Vagina (tissue), 2 donors: Measurements from ENCODE around the gene GNRHR. TPM values are rescaled to one million over a fixed set of nuclear protein-coding genes. Genes with fewer than 3 reads are reported as not detected.

ENCODE experiments used
- DNase-seq, 2 donors: peaks; one replicate each; pipeline ENCODE4 v3.0.0-alpha.2; 2017; ENCODE audit errors: extremely low spot score in 2 of 2
- H3K27ac ChIP-seq: fragments of 200-600 bp; sonication (generic); one replicate; pipeline ENCODE4 v1.5.1; 2019
- H3K27me3 ChIP-seq: fragments of 200-600 bp; sonication (generic); one replicate; pipeline ENCODE4 v1.5.1; 2019
- H3K36me3 ChIP-seq, 2 donors: fragments of 200-600 bp; sonication (generic); one replicate each; pipeline ENCODE4 v1.5.1; 2017 to 2019
- H3K4me1 ChIP-seq: fragments of 200-600 bp; sonication (generic); one replicate; pipeline ENCODE4 v1.5.1; 2019
- H3K4me3 ChIP-seq, 2 donors: fragments of 200-600 bp; sonication (generic); 1 replicate in 1 of 2; 2 replicates in 1 of 2; pipeline ENCODE4 v1.5.1; 2016 to 2019
- H3K9me3 ChIP-seq: fragments of 200-600 bp; sonication (generic); one replicate; pipeline ENCODE4 v1.5.1; 2019
- CTCF ChIP-seq, 3 experiments: fragments of 450-650 bp in 2 of 3; fragments of 200-600 bp in 1 of 3; sonication (generic) in 1 of 3; IDR thresholded peaks; one replicate each; pipeline ENCODE4 v1.5.1; 2017 to 2019; ENCODE audit warnings: antibody characterized with exemption in 3 of 3, mild to moderate bottlenecking in 2 of 3, moderate library complexity in 2 of 3
- POLR2A ChIP-seq, 2 donors: fragments of 450-650 bp; IDR thresholded peaks; one replicate each; pipeline ENCODE4 v1.6.1; 2017; ENCODE audit warnings: antibody characterized with exemption in 2 of 2, mild to moderate bottlenecking in 2 of 2, moderate library complexity in 2 of 2
- POLR2AphosphoS5 ChIP-seq, 2 donors: sonication (generic); formaldehyde crosslinking; IDR thresholded peaks; one replicate each; pipeline ENCODE4 v1.9.0; 2017; ENCODE audit warnings: antibody characterized with exemption in 2 of 2, mild to moderate bottlenecking in 2 of 2, low read depth in 1 of 2; ENCODE audit not compliant: insufficient read depth in 1 of 2
- intact Hi-C: fragments of 100-400 bp; cut with DNase I; formaldehyde crosslinking; loops from one replicate; pipeline ENCODE4 v1.15.1; 2023
- small RNA-seq: library from RNA; depleted of rRNA; stranded (forward); fragments of <200 nt; gene quantifications from one replicate; pipeline ENCODE3, GENCODE V24; 2016
- total RNA-seq: library from RNA; depleted of rRNA; stranded (reverse); fragments of >200 nt; gene quantifications from one replicate; pipeline ENCODE4 v1.2.3, GENCODE V29; 2016

The GNRHR gene
- total RNA-seq, 1 donor from 2014 or later, result not detected

DNA sequence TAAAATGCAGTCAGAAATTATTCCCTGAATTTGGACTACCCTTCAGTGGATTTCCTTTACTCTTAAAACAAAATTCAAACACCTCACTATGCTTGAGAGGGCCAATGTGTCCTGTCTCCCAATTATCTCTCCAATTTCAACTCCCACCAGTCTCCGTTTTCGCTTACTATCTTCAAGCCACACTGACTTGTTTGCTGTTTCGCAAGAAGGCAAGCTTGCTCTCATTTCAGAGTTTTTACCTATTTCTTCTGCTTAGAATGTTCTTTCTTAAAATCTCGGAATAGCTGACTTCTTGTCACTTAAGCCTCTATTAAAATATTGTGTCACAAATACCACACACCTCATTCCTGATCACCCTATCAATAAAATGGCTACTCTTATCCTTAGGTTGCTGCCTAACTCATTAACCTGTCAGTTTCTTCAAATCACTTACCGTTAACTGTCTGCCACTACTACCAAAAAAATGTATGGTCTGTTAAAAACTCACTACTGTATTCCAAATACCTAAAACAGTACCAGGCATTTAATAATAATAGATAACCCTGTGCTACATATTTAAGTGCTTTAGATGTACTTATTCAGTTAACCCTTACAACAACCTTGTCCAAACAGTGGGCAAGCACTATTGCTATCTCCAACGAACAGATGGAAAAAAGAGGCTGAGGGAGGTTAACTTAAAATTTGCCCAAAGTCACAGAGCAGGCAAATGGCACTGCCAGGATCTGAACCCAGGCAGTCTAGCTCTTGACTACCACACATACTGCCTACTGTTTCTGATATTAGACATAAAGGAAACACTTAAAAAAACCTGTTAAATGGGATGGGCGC, 56.1 kb downstream of the GNRHR start:
- TF ChIP-seq POLR2AphosphoS5 (IDR thresholded peaks at IDR 0.05; ENCODE audit: insufficient read depth in 1 of 2, low read depth in 1 of 2) (no peak), POLR2A (IDR thresholded peaks at IDR 0.05) (no peak)
- Histone ChIP-seq H3K36me3 (peaks cover 0 to 4% of the 10 kb centered on the region in 2 donors), H3K4me1 (peaks cover 24% of the 10 kb centered on the region), H3K4me3 (no peak overlapping the region), H3K27me3 (no peaks in the 10 kb centered on the region), H3K27ac (no peak overlapping the region), H3K9me3 (no peaks in the 10 kb centered on the region)
- intact Hi-C loops, result no loop called here
- no peak for DNase-seq

DNA sequence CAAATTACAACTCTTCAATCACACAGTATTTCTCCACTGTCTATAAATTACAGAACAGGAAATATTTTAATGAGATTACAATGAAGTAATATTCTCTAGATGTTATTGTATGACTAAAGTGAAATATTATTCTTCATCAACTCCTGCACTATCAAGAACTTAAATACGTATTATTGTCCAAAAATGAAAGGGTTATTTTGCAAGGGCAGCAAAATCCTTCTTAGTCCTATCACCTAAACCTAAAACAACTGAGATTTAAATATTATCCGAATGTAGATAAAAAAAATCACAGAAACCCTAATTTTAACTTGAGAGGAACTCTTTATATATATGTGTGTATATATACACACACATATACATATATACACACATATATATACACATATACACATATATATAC, 58.1 kb downstream of the GNRHR start:
- Histone ChIP-seq H3K36me3 (peaks cover 0 to 14% of the 10 kb centered on the region in 2 donors), H3K4me1 (peaks cover 15% of the 10 kb centered on the region), H3K9me3 (no peaks in the 10 kb centered on the region), H3K27ac (no peak overlapping the region), H3K4me3 (no peak overlapping the region), H3K27me3 (no peaks in the 10 kb centered on the region)
- TF ChIP-seq CTCF (IDR thresholded peaks at IDR 0.05) (no peak), POLR2A (IDR thresholded peaks at IDR 0.05) (no peak), POLR2AphosphoS5 (IDR thresholded peaks at IDR 0.05; ENCODE audit: insufficient read depth in 1 of 2, low read depth in 1 of 2) (no peak)
- DNase-seq, result no peak
- intact Hi-C loops, result no loop called here

DNA sequence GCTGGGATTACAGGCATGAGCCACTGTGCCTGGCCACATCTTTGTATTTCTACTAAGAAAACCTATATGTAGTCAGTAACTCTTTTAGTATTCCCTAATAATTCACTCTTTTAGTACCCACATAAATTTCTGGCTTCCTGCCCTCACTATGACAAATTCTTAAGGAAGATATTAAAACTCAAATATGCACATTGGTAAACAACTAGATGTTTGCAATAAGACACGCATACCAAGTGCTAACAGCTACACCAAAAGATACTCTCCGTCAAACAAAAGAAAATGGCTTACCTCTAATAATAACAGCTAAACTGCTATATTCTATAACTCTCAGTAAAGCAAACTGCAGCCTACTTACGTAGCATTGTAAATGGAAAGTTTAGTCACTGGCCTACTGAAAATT, 59.5 kb downstream of the GNRHR start:
- DNase-seq, result no peak
- intact Hi-C loops, result no loop called here
- TF ChIP-seq CTCF (IDR thresholded peaks at IDR 0.05) (no peak), POLR2AphosphoS5 (IDR thresholded peaks at IDR 0.05; ENCODE audit: insufficient read depth in 1 of 2, low read depth in 1 of 2) (no peak), POLR2A (IDR thresholded peaks at IDR 0.05) (no peak)
- no peak overlapping the region for H3K4me3 ChIP-seq
- peaks cover 0 to 14% of the 10 kb centered on the region in 2 donors for H3K36me3 ChIP-seq
- no peak overlapping the region for H3K27ac ChIP-seq
- no peaks in the 10 kb centered on the region for H3K27me3 ChIP-seq
- no peaks in the 10 kb centered on the region for H3K9me3 ChIP-seq
- H3K4me1 ChIP-seq, result peaks cover 7% of the 10 kb centered on the region

- intact Hi-C loops, result no loop called here
- no peak overlapping the region for H3K4me3 ChIP-seq
- no peak for DNase-seq
- H3K36me3 ChIP-seq, result peaks cover 0 to 14% of the 10 kb centered on the region in 2 donors
- no peaks in the 10 kb centered on the region for H3K27me3 ChIP-seq
- TF ChIP-seq CTCF (IDR thresholded peaks at IDR 0.05) (no peak), POLR2AphosphoS5 (IDR thresholded peaks at IDR 0.05; ENCODE audit: insufficient read depth in 1 of 2, low read depth in 1 of 2) (no peak), POLR2A (IDR thresholded peaks at IDR 0.05) (no peak)
- H3K4me1 ChIP-seq, result no peaks in the 10 kb centered on the region
- no peaks in the 10 kb centered on the region for H3K9me3 ChIP-seq
- H3K27ac ChIP-seq, result no peak overlapping the region
Observed at GRCh38 chr4:67691328-67691727, 62.9 kb downstream of the GNRHR start.

Small RNAs within 50 kb of the gene (small RNA-seq; reads per million reads assigned to genes)
- gene RF00091, result not detected

Other genes starting within 250 kb of the GNRHR start
- 24.6 TPM for gene CENPC, start 208.9 kb downstream of the GNRHR start, total RNA-seq
- gene STAP1, start 195.7 kb downstream of the GNRHR start, total RNA-seq, result not detected
- 36.3 TPM for gene UBA6, start 53.2 kb downstream of the GNRHR start, total RNA-seq
- gene TMPRSS11D, start 129.6 kb upstream of the GNRHR start, total RNA-seq, result 72.4 TPM
- gene TMPRSS11A, start 209.1 kb upstream of the GNRHR start, total RNA-seq, result 26.0 TPM